GM12801 (cell line): ENCODE data around the gene RMDN2.

Source experiments
- TF ChIP-seq, protein P1 (sequence below): IDR thresholded peaks from one replicate; pipeline ENCODE4 v1.5.1; 2011; ENCODE audit warnings: control low read depth; ENCODE audit not compliant: insufficient read length; ENCODE audit errors: extremely low read depth

Gene RMDN2

DNA sequence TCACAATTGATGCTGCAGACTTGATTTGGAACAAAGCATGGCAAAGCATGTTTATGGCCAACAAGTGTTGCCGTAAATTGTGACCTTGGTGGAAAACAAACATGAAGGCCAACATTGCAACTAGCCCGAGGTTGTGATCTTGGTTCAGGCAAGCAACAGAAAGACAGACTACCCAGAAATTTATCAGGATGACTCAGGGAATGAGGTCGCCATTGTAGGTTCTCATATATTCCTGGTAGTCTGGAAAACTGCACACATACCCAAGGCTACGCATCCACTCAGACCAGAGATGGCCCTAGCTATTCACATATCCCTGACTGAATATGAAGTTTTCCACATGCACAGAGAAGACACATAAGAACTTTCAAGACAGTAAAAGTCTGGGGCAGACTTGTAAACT is 120.7 kb downstream of the RMDN2 start:
- TF ChIP-seq, protein P1, sequence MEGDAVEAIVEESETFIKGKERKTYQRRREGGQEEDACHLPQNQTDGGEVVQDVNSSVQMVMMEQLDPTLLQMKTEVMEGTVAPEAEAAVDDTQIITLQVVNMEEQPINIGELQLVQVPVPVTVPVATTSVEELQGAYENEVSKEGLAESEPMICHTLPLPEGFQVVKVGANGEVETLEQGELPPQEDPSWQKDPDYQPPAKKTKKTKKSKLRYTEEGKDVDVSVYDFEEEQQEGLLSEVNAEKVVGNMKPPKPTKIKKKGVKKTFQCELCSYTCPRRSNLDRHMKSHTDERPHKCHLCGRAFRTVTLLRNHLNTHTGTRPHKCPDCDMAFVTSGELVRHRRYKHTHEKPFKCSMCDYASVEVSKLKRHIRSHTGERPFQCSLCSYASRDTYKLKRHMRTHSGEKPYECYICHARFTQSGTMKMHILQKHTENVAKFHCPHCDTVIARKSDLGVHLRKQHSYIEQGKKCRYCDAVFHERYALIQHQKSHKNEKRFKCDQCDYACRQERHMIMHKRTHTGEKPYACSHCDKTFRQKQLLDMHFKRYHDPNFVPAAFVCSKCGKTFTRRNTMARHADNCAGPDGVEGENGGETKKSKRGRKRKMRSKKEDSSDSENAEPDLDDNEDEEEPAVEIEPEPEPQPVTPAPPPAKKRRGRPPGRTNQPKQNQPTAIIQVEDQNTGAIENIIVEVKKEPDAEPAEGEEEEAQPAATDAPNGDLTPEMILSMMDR = no peak

DNA sequence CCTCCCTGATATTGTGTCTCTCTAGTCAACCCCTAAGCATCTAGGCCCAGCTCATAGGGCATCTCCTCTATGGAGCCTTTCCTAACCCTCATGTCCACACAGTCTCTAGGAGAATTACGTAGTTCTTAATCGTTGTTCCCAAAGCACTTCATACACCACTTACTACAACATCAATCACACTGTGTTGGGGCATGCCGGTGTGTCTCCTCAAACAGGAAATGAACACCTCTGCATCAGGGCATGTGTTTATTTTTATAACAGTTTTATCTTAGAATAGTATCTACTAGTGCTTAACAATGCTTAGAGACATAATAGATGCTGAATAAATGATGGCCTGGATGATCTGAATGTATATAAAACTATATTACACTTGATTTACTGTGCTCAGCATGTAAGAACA is 131.1 kb downstream of the RMDN2 start:
- TF ChIP-seq, protein P1 = no peak

DNA sequence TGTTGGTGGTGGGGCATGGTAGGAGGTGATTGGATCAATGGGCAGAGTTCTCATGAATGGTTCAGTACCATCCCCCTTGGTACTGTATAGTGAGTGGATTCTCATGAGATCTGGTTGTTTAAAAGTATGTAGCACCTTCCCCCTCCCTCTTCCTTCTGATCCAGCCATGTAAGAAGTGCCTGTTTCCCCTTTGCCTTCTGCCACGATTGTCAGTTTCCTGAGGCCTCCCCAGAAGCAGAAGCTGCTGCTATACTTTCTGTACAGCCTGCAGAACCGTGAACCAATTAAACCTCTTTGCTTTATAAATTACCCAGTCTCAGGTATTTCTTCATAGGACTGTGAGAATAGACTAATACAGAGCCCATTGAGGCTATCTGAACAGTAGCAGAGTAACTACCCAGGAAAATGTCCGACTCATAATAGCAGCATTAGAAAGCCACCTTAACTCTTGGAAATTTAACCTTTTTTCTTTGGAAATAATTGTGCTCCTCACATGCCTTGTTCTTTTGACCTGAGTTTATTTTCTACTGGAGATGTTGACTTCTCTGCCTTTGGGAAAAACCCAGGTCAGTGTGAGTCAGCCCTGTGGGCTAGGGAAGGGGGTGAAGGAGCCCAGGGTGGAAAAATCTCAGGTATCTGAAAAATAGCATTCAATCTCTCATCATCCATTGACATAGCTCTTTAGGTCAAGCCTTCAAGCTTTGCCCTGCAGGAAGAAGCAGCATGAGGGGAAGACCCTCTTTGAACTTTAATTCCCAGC is 132.7 kb downstream of the RMDN2 start:
- TF ChIP-seq, protein P1 = no peak

DNA sequence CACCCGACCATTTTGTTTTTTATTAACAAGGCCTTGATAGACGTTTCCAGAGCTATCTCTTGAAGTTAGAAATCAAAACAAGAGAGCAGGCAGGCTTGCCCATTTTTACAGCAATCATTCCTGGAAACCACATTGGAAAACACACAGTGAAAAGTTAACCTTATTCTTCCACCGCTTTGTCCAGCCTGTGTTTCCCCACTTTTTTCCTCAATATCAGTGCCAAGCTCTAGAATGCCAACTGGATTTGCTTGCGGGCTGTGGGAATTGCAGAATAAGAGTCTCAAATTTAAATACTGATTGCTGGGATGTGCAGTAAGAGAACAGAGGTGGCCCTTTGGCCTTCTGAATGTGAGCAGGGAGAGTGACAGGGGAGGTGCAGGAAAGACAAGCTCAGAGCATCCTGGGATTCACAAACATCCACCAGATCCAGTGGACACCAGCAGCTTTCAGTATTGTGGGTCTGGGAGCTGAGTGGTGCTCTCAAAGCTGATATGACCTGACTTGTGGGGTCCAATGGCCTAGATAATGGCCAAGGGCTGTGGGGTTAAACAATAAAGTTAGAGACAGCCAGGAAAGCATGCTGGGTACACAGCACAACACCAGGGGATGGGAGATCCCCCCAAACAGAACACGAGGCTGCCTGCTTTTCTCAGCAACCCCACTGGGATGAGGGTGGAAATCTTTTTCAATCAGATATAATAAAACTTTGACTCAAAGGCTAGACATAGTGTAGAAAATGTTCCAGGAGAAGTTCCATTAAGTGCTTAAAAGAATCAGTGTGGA is 135.3 kb downstream of the RMDN2 start:
- TF ChIP-seq, protein P1 = no peak

DNA sequence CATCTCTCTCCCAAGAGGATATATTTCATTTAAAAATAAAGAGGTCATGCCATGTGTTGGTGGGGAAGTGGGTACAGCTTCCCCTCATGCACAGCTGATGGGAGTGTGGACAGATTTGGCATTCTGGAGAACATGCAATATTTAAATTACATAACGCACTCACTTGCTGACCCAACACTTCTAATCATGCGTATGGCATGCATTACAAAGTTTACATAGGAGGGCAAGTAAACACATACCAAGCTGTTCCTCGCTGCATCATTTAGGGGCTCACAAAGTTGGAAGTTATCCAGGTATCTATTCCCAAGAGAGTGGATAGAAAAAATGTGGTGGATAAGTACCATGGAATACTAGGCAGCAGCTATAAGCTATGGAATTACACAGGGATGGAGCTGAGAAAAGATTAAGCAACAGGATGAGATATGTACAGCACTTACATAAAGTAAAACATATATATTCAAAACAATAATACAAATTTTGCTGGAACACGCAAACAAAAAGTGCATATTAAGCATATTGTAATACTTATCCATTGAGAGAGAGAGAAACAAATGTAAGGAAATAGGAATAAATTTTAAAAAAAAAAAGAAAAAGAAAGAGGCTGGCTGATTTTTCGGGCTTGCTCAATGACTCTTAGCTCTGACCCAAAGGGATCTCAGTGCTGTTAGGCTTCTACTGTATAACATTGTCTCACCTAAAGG is 139.9 kb downstream of the RMDN2 start:
- TF ChIP-seq, protein P1 = no peak

DNA sequence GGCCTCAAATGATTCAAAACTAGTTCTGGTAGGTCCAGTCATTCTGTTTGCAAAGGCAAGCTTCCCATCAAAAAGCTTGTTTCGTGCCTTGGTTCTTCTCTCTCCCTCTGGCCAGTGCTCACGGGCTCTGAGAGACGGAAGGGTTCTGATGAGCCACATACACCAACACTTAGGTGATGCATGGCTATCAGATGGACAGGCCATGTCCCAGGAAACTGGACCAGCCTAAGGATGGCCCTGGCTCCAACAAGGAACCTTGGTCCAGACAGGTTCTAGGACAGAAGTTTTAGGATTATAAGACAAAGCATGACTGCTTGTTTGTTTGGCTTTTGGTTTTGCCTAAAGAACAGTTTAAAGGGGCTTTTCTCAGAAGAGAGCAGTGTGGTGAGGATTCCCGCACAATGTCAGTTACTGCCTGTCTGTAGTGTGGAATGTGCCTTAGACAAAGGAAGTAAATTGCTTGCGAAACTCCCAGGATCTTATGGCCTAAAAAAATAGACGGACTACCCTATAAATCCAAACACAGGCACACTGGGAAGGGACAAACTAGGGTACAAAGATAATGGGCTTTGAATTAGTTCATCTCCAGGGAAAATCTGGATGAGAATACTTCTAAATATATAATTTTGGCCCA is 140.5 kb downstream of the RMDN2 start:
- TF ChIP-seq, protein P1 = no peak

DNA sequence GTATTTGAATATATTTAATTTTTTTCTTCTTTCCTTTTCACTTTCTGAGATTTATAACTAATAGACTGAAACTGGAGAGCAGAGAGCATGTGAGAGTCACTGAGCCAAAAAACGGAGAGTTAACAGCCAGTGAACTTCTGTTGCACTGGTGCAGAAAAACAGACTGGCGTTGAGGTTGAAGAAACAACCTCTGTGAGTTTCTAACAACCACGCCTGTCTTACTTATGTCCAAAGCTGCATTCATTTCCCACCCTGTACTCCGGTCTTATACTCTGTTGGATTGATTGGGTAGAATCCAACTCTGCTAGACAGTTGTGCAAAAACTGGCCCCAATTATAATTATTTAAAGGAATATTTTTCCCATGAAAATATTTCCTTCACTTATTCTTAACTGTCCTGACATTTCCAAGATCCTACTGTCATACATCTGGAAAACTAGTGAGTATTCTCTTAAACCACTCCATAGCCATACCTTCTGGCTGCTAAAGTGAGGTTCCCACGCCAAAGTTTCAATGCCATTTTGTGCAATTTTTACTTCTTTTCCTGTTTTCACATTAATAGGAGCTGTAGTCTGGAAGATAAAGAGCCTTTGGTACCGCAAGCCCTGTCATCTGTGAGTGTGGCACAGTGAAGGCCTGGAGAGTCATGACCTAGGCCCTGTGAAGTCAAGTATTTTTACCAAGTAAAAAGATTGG is 141.5 kb downstream of the RMDN2 start:
- TF ChIP-seq, protein P1 = no peak
